ENCODE data around the gene NNT.

DNA sequence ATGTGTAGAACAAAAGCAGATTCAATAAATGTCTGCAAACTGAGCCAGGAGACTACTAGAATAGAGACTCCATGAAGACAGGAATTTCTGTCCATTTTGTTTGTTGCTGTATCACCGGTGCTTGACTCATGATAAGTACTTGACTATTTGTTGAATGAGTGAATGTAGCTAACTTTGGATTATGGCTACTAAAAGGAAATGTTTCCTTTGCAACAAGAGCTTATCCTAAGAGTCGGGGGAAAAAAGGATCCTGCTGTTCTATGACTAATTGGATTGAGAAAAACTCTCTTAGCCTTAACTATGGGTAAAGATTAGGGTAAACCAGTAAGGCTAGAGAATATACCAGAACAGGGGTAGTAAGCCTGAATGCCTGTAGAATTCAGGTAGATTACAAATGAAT is 49.6 kb upstream of the NNT start:
- TF ChIP-seq, protein P1, sequence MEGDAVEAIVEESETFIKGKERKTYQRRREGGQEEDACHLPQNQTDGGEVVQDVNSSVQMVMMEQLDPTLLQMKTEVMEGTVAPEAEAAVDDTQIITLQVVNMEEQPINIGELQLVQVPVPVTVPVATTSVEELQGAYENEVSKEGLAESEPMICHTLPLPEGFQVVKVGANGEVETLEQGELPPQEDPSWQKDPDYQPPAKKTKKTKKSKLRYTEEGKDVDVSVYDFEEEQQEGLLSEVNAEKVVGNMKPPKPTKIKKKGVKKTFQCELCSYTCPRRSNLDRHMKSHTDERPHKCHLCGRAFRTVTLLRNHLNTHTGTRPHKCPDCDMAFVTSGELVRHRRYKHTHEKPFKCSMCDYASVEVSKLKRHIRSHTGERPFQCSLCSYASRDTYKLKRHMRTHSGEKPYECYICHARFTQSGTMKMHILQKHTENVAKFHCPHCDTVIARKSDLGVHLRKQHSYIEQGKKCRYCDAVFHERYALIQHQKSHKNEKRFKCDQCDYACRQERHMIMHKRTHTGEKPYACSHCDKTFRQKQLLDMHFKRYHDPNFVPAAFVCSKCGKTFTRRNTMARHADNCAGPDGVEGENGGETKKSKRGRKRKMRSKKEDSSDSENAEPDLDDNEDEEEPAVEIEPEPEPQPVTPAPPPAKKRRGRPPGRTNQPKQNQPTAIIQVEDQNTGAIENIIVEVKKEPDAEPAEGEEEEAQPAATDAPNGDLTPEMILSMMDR (conservative IDR thresholded peaks at IDR 0.05 in 1 of 2, IDR thresholded peaks at IDR 0.05 in 1 of 2; ENCODE audit: extremely low read depth in 1 of 2, insufficient read depth in 1 of 2, low read depth in 1 of 2, low read length in 2 of 2): no peak
- no peak for TF ChIP-seq EZH2 (IDR thresholded peaks at IDR 0.05; ENCODE audit: borderline replicate concordance, low read length)

Measured in mammary epithelial cell (primary cell).